HepG2 (cell line): Measurements from ENCODE around the gene MAN1A1. TPM values are rescaled to one million over a fixed set of nuclear protein-coding genes. Genes with fewer than 3 reads are reported as not detected.

ENCODE experiments used
- ATAC-seq: fragments of 200-7000 bp; cut with Tn5 transposase; 3 replicates; pipeline ENCODE4 v1.9.1; 2020; ENCODE audit warnings: mild to moderate bottlenecking, moderate library complexity
- BruUV-seq: library from RNA; stranded (reverse); fragments of 400-500 nt; replicated peaks from 2 replicates; lab custom pipeline; 2021; lab: Mats Ljungman, UMichigan
- CTCF ChIA-PET: fragments of 300-600 bp; formaldehyde crosslinking; extraction: SDS; loops from one replicate; lab custom pipeline; 2021; ENCODE audit warnings: low total read pairs, inconsistent platforms, low intra/inter-chr PET ratio; lab: Yijun Ruan, JAX
- POLR2A ChIA-PET: fragments of 350-600 bp; sonication (Branson Sonifier 250); formaldehyde crosslinking; loops from one replicate; lab custom pipeline; 2020; ENCODE audit warnings: antibody characterized with exemption, inconsistent platforms; lab: Yijun Ruan, JAX
- DNase-seq: peaks from one replicate; pipeline ENCODE4 v3.0.0-alpha.2; 2015; ENCODE audit warnings: low spot score
- FAIRE-seq: peaks from 3 replicates; lab custom pipeline; 2011; peaks lifted over from hg19 to GRCh38; lab: Jason Lieb, UNC
- H2AFZ ChIP-seq: one replicate; pipeline ENCODE4 v1.6.1; 2011; ENCODE audit warnings: low read length, inconsistent platforms
- H3K27ac ChIP-seq: fragments of 300-600 bp; 3 replicates; pipeline ENCODE4 v1.8.0; 2011; ENCODE audit warnings: mixed run types, mild to moderate bottlenecking, mixed read lengths, low read length, inconsistent platforms; ENCODE audit not compliant: insufficient read depth; ENCODE audit errors: extremely low read length
- H3K27me3 ChIP-seq, 2 experiments: fragments of 200-600 bp in 1 of 2; 2 replicates in 1 of 2; 3 replicates in 1 of 2; pipeline versions ENCODE4 v1.6.0 to v1.8.0; 2011; ENCODE audit warnings: low read length in 2 of 2, mild to moderate bottlenecking in 2 of 2, moderate library complexity in 2 of 2, inconsistent platforms in 1 of 2; ENCODE audit not compliant: insufficient read depth in 2 of 2, control insufficient read depth in 1 of 2
- H3K36me3 ChIP-seq, 2 experiments: fragments of 200-600 bp in 1 of 2; replicated peaks in 1 of 2; 2 replicates in 1 of 2; 3 replicates in 1 of 2; pipeline versions ENCODE4 v1.5.1 to v1.8.0; 2011; ENCODE audit warnings: low read length in 2 of 2, inconsistent platforms in 1 of 2; ENCODE audit not compliant: insufficient read depth in 2 of 2, control insufficient read depth in 1 of 2
- H3K4me1 ChIP-seq: 2 replicates; pipeline ENCODE4 v1.5.1; 2012; ENCODE audit warnings: low read length, inconsistent platforms; ENCODE audit not compliant: insufficient read depth
- H3K4me2 ChIP-seq: 2 replicates; pipeline ENCODE4 v1.6.0; 2011; ENCODE audit warnings: low read depth, low read length, inconsistent platforms
- H3K4me3 ChIP-seq, 3 experiments: fragments of 200-600 bp in 1 of 3; sonication (generic), shearing (Covaris generic) in 1 of 3; replicated peaks in 1 of 3; 2 replicates each; pipeline ENCODE4 v1.5.1; 2011 to 2016; ENCODE audit warnings: low read length in 3 of 3, inconsistent platforms in 2 of 3, low read depth in 2 of 3, mild to moderate bottlenecking in 2 of 3, control low read depth in 1 of 3, mixed read lengths in 1 of 3; ENCODE audit not compliant: insufficient read depth in 1 of 3
- H3K79me2 ChIP-seq: one replicate; pipeline ENCODE4 v1.6.1; 2011; ENCODE audit warnings: low read length, inconsistent platforms; ENCODE audit not compliant: insufficient read depth
- H3K9ac ChIP-seq: 2 replicates; pipeline ENCODE4 v1.6.0; 2011; ENCODE audit warnings: mild to moderate bottlenecking, low read depth, low read length, inconsistent platforms; ENCODE audit not compliant: insufficient read depth
- H3K9me3 ChIP-seq: 2 replicates; pipeline ENCODE4 v1.5.1; 2012; ENCODE audit warnings: mild to moderate bottlenecking, low read length
- H4K20me1 ChIP-seq: 2 replicates; pipeline ENCODE4 v1.6.0; 2011; ENCODE audit warnings: inconsistent platforms, mild to moderate bottlenecking, low read length, moderate library complexity; ENCODE audit not compliant: insufficient read depth
- AGO2 ChIP-seq: fragments of 200-400 bp; formaldehyde crosslinking; optimal IDR thresholded peaks from 2 replicates; pipeline ENCODE3; 2017; ENCODE audit warnings: mild to moderate bottlenecking, low read depth, low read length, moderate library complexity
- ATF2 ChIP-seq: sonication (generic); formaldehyde crosslinking; IDR thresholded peaks from 2 replicates; pipeline ENCODE4 v1.4.0; 2020; ENCODE audit warnings: missing genetic modification reagents
- GATAD2A ChIP-seq: IDR thresholded peaks from 2 replicates; pipeline ENCODE4 v1.6.1; 2016
- JUN ChIP-seq: sonication (generic); formaldehyde crosslinking; IDR thresholded peaks from 2 replicates; pipeline ENCODE4 v1.4.0; 2020; ENCODE audit warnings: mild to moderate bottlenecking, missing genetic modification reagents
- KAT7 ChIP-seq: IDR thresholded peaks from 2 replicates; pipeline ENCODE4 v1.6.1; 2018; ENCODE audit warnings: borderline replicate concordance, missing compliant biosample characterization
- MED13 ChIP-seq: sonication (generic); formaldehyde crosslinking; IDR thresholded peaks from 2 replicates; pipeline ENCODE4 v1.5.0; 2020; ENCODE audit warnings: missing genetic modification reagents
- PBX3 ChIP-seq: sonication (generic); formaldehyde crosslinking; IDR thresholded peaks from 2 replicates; pipeline ENCODE4 v1.8.1; 2023; ENCODE audit warnings: missing genetic modification reagents, inconsistent platforms, borderline replicate concordance
- POLR2A ChIP-seq, 2 experiments: IDR thresholded peaks; 2 replicates each; pipeline ENCODE4 v1.6.1; 2011; ENCODE audit warnings: low read depth in 2 of 2, low read length in 2 of 2, mild to moderate bottlenecking in 1 of 2, moderate library complexity in 1 of 2; ENCODE audit not compliant: insufficient read depth in 1 of 2
- SPEN ChIP-seq: sonication (generic); formaldehyde crosslinking; IDR thresholded peaks from 2 replicates; pipeline ENCODE4 v1.5.1; 2020; ENCODE audit warnings: low read depth, mild to moderate bottlenecking, missing genetic modification reagents
- TFDP1 ChIP-seq: IDR thresholded peaks from 2 replicates; pipeline ENCODE4 v1.6.1; 2016; ENCODE audit warnings: missing compliant biosample characterization, missing genetic modification reagents, borderline replicate concordance
- ZBTB44 ChIP-seq: sonication (generic); formaldehyde crosslinking; IDR thresholded peaks from 2 replicates; pipeline ENCODE4 v1.4.0; 2020; ENCODE audit warnings: missing genetic modification reagents
- ZFP36L2 ChIP-seq: sonication (generic); formaldehyde crosslinking; IDR thresholded peaks from 2 replicates; pipeline ENCODE4 v1.4.0; 2020; ENCODE audit warnings: missing genetic modification reagents
- ZMYM3 ChIP-seq: sonication (generic); formaldehyde crosslinking; IDR thresholded peaks from 2 replicates; pipeline ENCODE4 v1.5.1; 2020; ENCODE audit warnings: mild to moderate bottlenecking, missing genetic modification reagents
- ZNF383 ChIP-seq: sonication (generic); formaldehyde crosslinking; IDR thresholded peaks from 2 replicates; pipeline ENCODE4 v1.4.0; 2020; ENCODE audit warnings: missing genetic modification reagents, mild to moderate bottlenecking, borderline replicate concordance
- ZNF558 ChIP-seq: sonication (generic); formaldehyde crosslinking; IDR thresholded peaks from 2 replicates; pipeline ENCODE4 v1.9.0; 2022; ENCODE audit warnings: mild to moderate bottlenecking, missing genetic modification reagents, borderline replicate concordance
- ZNF652 ChIP-seq: IDR thresholded peaks from 2 replicates; pipeline ENCODE4 v1.6.1; 2016; ENCODE audit warnings: low read depth, borderline replicate concordance
- ZNF770 ChIP-seq: sonication (generic); formaldehyde crosslinking; IDR thresholded peaks from 2 replicates; pipeline ENCODE4 v1.5.0; 2020; ENCODE audit warnings: mild to moderate bottlenecking, missing genetic modification reagents
- WGBS: methylation state at CpG from one replicate; pipeline ENCODE4 v1.1.6; 2017; ENCODE audit warnings: low lambda C conversion rate; 5-methylcytosine and 5-hydroxymethylcytosine counted together
- in situ Hi-C: cut with HindIII; loops from 2 replicates; pipeline ENCODE4 v1.10.0; 2017; ENCODE audit warnings: low pct_unique_long_range_greater_than_20kb; ENCODE audit not compliant: extremely low pct_ligation_motif_present
- intact Hi-C: fragments of 100-400 bp; cut with micrococcal nuclease; formaldehyde crosslinking; loops from one replicate; pipeline ENCODE4 v1.10.0; 2022; ENCODE audit not compliant: unreplicated experiment
- polyA plus RNA-seq, 8 experiments: library from polyadenylated mRNA; depleted of rRNA in 3 of 8; stranded (reverse) in 7 of 8; unstranded in 1 of 8; fragments of >200 nt; fragmentation: Illumina TruSeq in 4 of 8; extraction: Trizol in 4 of 8; gene quantifications; 2 replicates each; pipeline versions ENCODE4 v1.2.1 to v1.2.3, GENCODE V29; 2011 to 2016; ENCODE audit warnings: low read depth in 4 of 8, missing spikeins in 1 of 8, mixed read lengths in 1 of 8; ENCODE audit not compliant: insufficient read depth in 1 of 8
- total RNA-seq, 5 experiments: library from RNA; depleted of rRNA; stranded (reverse); fragments of >200 nt; fragmentation: Illumina TruSeq; extraction: Trizol; gene quantifications; 2 replicates each; pipeline ENCODE4 v1.2.3, GENCODE V29; 2016; ENCODE audit warnings: low read depth in 1 of 5

The MAN1A1 gene
- total and polyA plus RNA-seq, 2 of the 13 experiments (the other 11 are each of a cell fraction or from before 2014, with no cell fraction given) = 156 to 236 TPM

- DNase-seq (no peak), ATAC-seq (peak; percentile 55), FAIRE-seq (no peak)
- no peaks in the 10 kb centered on the region for H3K79me2 ChIP-seq
- intact Hi-C loops = loop anchor here (2.0 kb wide), 1 partner anchor 176 kb away; no protein-coding TSS in a partner anchor
- in situ Hi-C loops = no loop called here
- no peaks in the 10 kb centered on the region for H3K36me3 ChIP-seq
- no peaks in the 10 kb centered on the region for H3K9me3 ChIP-seq
- no TSS peak for BruUV-seq
- H3K27me3 ChIP-seq = no peaks in the 10 kb centered on the region
- peaks cover 77% of the 10 kb centered on the region for H3K4me1 ChIP-seq
- WGBS = 14% methylated on average over 3 of the region's 3 CpGs
- ChIA-PET CTCF (interaction anchor here (1.5 kb wide), 1 partner anchor 42 kb away, joined by 6 read pairs; no protein-coding TSS in a partner anchor), POLR2A (interaction anchor here (1.1 to 3.2 kb wide), 4 partner anchors 24 to 176 kb away, joined by 3 to 19 read pairs (median 6); no protein-coding TSS in a partner anchor)
- H3K4me2 ChIP-seq = peak overlapping the region; percentile 55
- no peak overlapping the region for H2AFZ ChIP-seq
- H4K20me1 ChIP-seq = no peaks in the 10 kb centered on the region
- H3K9ac ChIP-seq = peak overlapping the region; percentile 41
- peak overlapping the region; percentile 74 for H3K27ac ChIP-seq
- peak overlapping the region in 2 of 3 experiments; percentile 5 to 23; a peak in 2 of 6 replicates for H3K4me3 ChIP-seq
- TF ChIP-seq ZNF383 (CRISPR knock-in tag) (0 out of 2 replicates have a peak, but pooled peaks have one; percentile 67), ZBTB44 (no peak), JUN (CRISPR knock-in tag) (no peak), ZMYM3 (no peak), ATF2 (no peak), SPEN (CRISPR knock-in tag) (no peak), GATAD2A (CRISPR knock-in tag) (0 out of 2 replicates have a peak, but pooled peaks have one; percentile 2), ZFP36L2 (CRISPR knock-in tag) (no peak), ZNF770 (CRISPR knock-in tag) (no peak), ZNF652 (CRISPR knock-in tag) (no peak; the same call in 1 of the 2 replicates), AGO2 (no peak), TFDP1 (CRISPR knock-in tag) (no peak), ZNF558 (CRISPR knock-in tag) (no peak), KAT7 (no peak), PBX3 (CRISPR knock-in tag) (no peak), MED13 (CRISPR knock-in tag) (no peak), POLR2A (IDR thresholded peaks at IDR 0.05; ENCODE audit: insufficient read depth in 1 of 2, low read depth in 2 of 2, low read length in 2 of 2) (no peak)
These were observed 178.3 kb downstream of the MAN1A1 start for GRCh38 chr6:119171088-119171841.
